ENCODE results near the gene PDS5B. TPM values are rescaled to one million over a fixed set of nuclear protein-coding genes. Genes with fewer than 3 reads are reported as not detected.

PDS5B gene
- total RNA-seq, 1 experiment from 2014 or later: 25.4 TPM

GRCh38 chr13:32791545-32792172 lies 205.4 kb downstream of the PDS5B start:
- H3K27me3 Mint-ChIP-seq (ENCODE audit: insufficient read depth, unreplicated experiment): no peaks in the 10 kb centered on the region
- no peak overlapping the region for H3K27ac Mint-ChIP-seq (ENCODE audit: low read depth, unreplicated experiment)
- no peak for TF ChIP-seq CTCF (IDR thresholded peaks at IDR 0.05; ENCODE audit: unreplicated experiment)
- H3K9me3 Mint-ChIP-seq (ENCODE audit: unreplicated experiment): no peaks in the 10 kb centered on the region
- no peaks in the 10 kb centered on the region for H3K4me1 Mint-ChIP-seq (ENCODE audit: insufficient read depth, unreplicated experiment)
- no peaks in the 10 kb centered on the region for H3K36me3 Mint-ChIP-seq (ENCODE audit: insufficient read depth, unreplicated experiment)
- ChIA-PET CTCF (no interaction called here), POLR2A (no interaction called here)
- intact Hi-C loops (cut with micrococcal nuclease): no loop called here
- DNase-seq (ENCODE audit: unreplicated experiment): no peak
- BruUV-seq (replicated peaks): no TSS peak
- no peak overlapping the region for H3K4me3 Mint-ChIP-seq (ENCODE audit: unreplicated experiment)

- intact Hi-C loops (cut with micrococcal nuclease): no loop called here
- Mint-ChIP-seq H3K9me3 (ENCODE audit: unreplicated experiment) (no peaks in the 10 kb centered on the region), H3K27me3 (ENCODE audit: insufficient read depth, unreplicated experiment) (no peaks in the 10 kb centered on the region), H3K4me1 (ENCODE audit: insufficient read depth, unreplicated experiment) (no peaks in the 10 kb centered on the region), H3K27ac (ENCODE audit: low read depth, unreplicated experiment) (no peak overlapping the region), H3K4me3 (ENCODE audit: unreplicated experiment) (no peak overlapping the region), H3K36me3 (ENCODE audit: insufficient read depth, unreplicated experiment) (no peaks in the 10 kb centered on the region)
- BruUV-seq (replicated peaks): no TSS peak
- no peak for TF ChIP-seq CTCF (IDR thresholded peaks at IDR 0.05; ENCODE audit: unreplicated experiment)
- ChIA-PET POLR2A (no interaction called here), CTCF (no interaction called here)
- DNase-seq (ENCODE audit: unreplicated experiment): no peak
These were observed 210.5 kb downstream of the PDS5B start for GRCh38 chr13:32796754-32797153.

- H3K4me3 Mint-ChIP-seq (ENCODE audit: unreplicated experiment): no peak overlapping the region
- intact Hi-C loops (cut with micrococcal nuclease): no loop called here
- H3K9me3 Mint-ChIP-seq (ENCODE audit: unreplicated experiment): no peaks in the 10 kb centered on the region
- peaks cover 6% of the 10 kb centered on the region for H3K4me1 Mint-ChIP-seq (ENCODE audit: insufficient read depth, unreplicated experiment)
- no peak overlapping the region for H3K27ac Mint-ChIP-seq (ENCODE audit: low read depth, unreplicated experiment)
- no peaks in the 10 kb centered on the region for H3K36me3 Mint-ChIP-seq (ENCODE audit: insufficient read depth, unreplicated experiment)
- no peaks in the 10 kb centered on the region for H3K27me3 Mint-ChIP-seq (ENCODE audit: insufficient read depth, unreplicated experiment)
- no peak for DNase-seq (ENCODE audit: unreplicated experiment)
- ChIA-PET CTCF (interaction anchor here (0.8 kb wide), 1 partner anchor 151 kb away, joined by 3 read pairs; no protein-coding TSS in a partner anchor), POLR2A (interaction anchor here (0.8 kb wide), 1 partner anchor 10 kb away, joined by 3 read pairs; no protein-coding TSS in a partner anchor)
- TF ChIP-seq CTCF (IDR thresholded peaks at IDR 0.05; ENCODE audit: unreplicated experiment): no peak
- BruUV-seq (replicated peaks): no TSS peak
These were observed 215.9 kb downstream of the PDS5B start for GRCh38 chr13:32802159-32802558.

GRCh38 chr13:32804673-32805230 lies 218.5 kb downstream of the PDS5B start:
- POLR2A ChIA-PET: interaction anchor here (1.4 kb wide), 1 partner anchor 92 kb away, joined by 5 read pairs; no protein-coding TSS in a partner anchor
- Mint-ChIP-seq H3K36me3 (ENCODE audit: insufficient read depth, unreplicated experiment) (no peaks in the 10 kb centered on the region), H3K27me3 (ENCODE audit: insufficient read depth, unreplicated experiment) (no peaks in the 10 kb centered on the region), H3K9me3 (ENCODE audit: unreplicated experiment) (no peaks in the 10 kb centered on the region), H3K4me3 (ENCODE audit: unreplicated experiment) (no peak overlapping the region), H3K27ac (ENCODE audit: low read depth, unreplicated experiment) (no peak overlapping the region), H3K4me1 (ENCODE audit: insufficient read depth, unreplicated experiment) (peaks cover 6% of the 10 kb centered on the region)
- TF ChIP-seq CTCF (IDR thresholded peaks at IDR 0.05; ENCODE audit: unreplicated experiment): no peak
- intact Hi-C loops (cut with micrococcal nuclease): no loop called here
- no TSS peak for BruUV-seq (replicated peaks)
- peak; percentile 19 for DNase-seq (ENCODE audit: unreplicated experiment)
- CTCF ChIA-PET: no interaction called here
